C4-2B (cell line): ENCODE data around the gene SULT1C3.

ENCODE experiments used
- ZFX ChIP-seq: fragments of 450-650 bp; IDR thresholded peaks from 2 replicates; pipeline ENCODE4 v1.6.1; 2017
- TF ChIP-seq, protein P1 (sequence below): fragments of 450-650 bp; conservative IDR thresholded peaks from 2 replicates; pipeline ENCODE4 v1.5.1; 2017; ENCODE audit warnings: mild to moderate bottlenecking

DNA sequence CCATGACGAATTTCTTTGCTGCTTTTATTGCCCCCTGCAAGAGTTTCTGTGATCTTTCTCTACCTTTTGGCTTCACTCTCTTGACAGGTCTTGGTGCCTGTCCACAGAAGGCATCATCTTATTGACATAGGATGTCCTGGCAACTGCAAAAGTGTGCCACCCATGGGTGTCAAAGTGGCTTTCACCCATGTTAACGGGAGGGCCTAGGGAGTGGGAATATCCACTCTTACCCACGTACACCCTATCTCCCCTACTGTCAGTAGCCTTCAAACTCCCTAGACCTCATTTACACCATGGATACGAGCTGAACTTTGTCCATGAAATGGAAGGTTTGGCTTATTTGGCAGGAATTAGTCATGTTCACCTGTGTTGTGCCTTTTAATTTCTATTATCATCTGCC is 16.2 kb upstream of the SULT1C3 start:
- TF ChIP-seq, protein P1, sequence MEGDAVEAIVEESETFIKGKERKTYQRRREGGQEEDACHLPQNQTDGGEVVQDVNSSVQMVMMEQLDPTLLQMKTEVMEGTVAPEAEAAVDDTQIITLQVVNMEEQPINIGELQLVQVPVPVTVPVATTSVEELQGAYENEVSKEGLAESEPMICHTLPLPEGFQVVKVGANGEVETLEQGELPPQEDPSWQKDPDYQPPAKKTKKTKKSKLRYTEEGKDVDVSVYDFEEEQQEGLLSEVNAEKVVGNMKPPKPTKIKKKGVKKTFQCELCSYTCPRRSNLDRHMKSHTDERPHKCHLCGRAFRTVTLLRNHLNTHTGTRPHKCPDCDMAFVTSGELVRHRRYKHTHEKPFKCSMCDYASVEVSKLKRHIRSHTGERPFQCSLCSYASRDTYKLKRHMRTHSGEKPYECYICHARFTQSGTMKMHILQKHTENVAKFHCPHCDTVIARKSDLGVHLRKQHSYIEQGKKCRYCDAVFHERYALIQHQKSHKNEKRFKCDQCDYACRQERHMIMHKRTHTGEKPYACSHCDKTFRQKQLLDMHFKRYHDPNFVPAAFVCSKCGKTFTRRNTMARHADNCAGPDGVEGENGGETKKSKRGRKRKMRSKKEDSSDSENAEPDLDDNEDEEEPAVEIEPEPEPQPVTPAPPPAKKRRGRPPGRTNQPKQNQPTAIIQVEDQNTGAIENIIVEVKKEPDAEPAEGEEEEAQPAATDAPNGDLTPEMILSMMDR: no peak
- TF ChIP-seq ZFX: no peak
